SJCRH30 (cell line): Measurements from ENCODE around the gene TNNT1. TPM values are rescaled to one million over a fixed set of nuclear protein-coding genes. Genes with fewer than 3 reads are reported as not detected.

Experiments
- DNase-seq, 2 experiments: peaks; one replicate each; pipeline ENCODE4 v3.0.0-alpha.2; 2015 to 2020
- H3K27ac ChIP-seq: fragments of 250-450 bp; sonication (Bioruptor Pico); 2 replicates; pipeline ENCODE4 v1.5.1; 2020; ENCODE audit warnings: mild to moderate bottlenecking, moderate library complexity
- H3K27me3 ChIP-seq: fragments of 250-450 bp; sonication (Bioruptor Pico); 2 replicates; pipeline ENCODE4 v1.5.1; 2020; ENCODE audit warnings: mild to moderate bottlenecking, moderate library complexity
- H3K36me3 ChIP-seq: fragments of 250-450 bp; sonication (Bioruptor Pico); 2 replicates; pipeline ENCODE4 v1.5.1; 2020; ENCODE audit warnings: mild to moderate bottlenecking, moderate library complexity
- H3K4me1 ChIP-seq: fragments of 250-450 bp; sonication (Bioruptor Pico); 2 replicates; pipeline ENCODE4 v1.5.1; 2020; ENCODE audit warnings: mild to moderate bottlenecking, moderate library complexity
- H3K4me3 ChIP-seq: fragments of 250-450 bp; sonication (Bioruptor Pico); 2 replicates; pipeline ENCODE4 v1.5.1; 2020; ENCODE audit warnings: mild to moderate bottlenecking, moderate library complexity
- H3K9me3 ChIP-seq: fragments of 250-450 bp; sonication (Bioruptor Pico); replicated peaks from 2 replicates; pipeline ENCODE4 v1.5.1; 2020; ENCODE audit warnings: mild to moderate bottlenecking, moderate library complexity
- total RNA-seq: library from RNA; depleted of rRNA; stranded (reverse); fragments of >200 nt; shearing (Covaris generic); gene quantifications from 2 replicates; pipeline ENCODE4 v1.2.3, GENCODE V29; 2014; rRNA removed

Gene TNNT1
- total RNA-seq, 1 experiment from 2014 or later: 612 TPM

DNA sequence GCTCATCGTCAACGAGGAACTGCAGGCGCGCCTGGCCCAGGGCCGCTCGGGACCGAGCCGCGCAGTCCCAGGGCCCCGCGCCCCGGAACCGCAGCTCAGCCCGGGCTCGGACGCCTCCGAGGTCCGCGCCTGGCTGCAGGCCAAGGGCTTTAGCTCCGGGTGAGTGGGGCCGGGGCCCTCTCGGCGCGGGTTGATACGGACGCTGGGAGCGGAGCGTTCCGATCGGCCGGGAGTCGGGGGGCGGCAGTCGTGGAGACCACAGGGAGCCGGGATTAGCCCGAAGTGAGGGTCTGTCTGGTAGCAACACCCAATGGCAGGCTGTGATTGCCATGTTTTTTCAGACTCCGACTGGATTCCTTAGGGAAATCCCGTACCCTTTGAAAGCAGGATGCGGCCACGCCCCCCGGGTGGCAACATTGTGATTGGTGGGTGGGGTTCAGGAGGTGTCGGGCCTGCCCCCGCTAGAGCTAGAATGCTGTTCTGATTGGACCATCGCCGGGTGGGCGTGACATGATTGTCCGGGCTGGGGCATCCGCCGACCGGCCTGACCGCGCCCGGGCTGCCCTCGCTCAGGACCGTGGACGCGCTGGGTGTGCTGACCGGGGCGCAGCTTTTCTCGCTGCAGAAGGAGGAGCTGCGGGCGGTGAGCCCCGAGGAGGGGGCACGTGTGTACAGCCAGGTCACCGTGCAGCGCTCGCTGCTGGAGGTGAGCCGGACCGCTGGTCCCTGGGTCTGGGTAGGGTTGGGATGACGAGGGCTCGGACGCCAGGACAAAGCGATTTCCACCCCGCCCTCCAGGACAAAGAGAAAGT lies 62.1 kb downstream of the TNNT1 start:
- no peaks in the 10 kb centered on the region for H3K4me1 ChIP-seq
- 0 out of 2 replicates have a peak, but pooled peaks cover 3% of the 10 kb centered on the region for H3K36me3 ChIP-seq
- H3K27ac ChIP-seq: no peak overlapping the region
- H3K4me3 ChIP-seq: peak overlapping the region; percentile 51
- DNase-seq: peak; percentile 77 to 79
- H3K27me3 ChIP-seq: no peaks in the 10 kb centered on the region
- H3K9me3 ChIP-seq: no peaks in the 10 kb centered on the region

DNA sequence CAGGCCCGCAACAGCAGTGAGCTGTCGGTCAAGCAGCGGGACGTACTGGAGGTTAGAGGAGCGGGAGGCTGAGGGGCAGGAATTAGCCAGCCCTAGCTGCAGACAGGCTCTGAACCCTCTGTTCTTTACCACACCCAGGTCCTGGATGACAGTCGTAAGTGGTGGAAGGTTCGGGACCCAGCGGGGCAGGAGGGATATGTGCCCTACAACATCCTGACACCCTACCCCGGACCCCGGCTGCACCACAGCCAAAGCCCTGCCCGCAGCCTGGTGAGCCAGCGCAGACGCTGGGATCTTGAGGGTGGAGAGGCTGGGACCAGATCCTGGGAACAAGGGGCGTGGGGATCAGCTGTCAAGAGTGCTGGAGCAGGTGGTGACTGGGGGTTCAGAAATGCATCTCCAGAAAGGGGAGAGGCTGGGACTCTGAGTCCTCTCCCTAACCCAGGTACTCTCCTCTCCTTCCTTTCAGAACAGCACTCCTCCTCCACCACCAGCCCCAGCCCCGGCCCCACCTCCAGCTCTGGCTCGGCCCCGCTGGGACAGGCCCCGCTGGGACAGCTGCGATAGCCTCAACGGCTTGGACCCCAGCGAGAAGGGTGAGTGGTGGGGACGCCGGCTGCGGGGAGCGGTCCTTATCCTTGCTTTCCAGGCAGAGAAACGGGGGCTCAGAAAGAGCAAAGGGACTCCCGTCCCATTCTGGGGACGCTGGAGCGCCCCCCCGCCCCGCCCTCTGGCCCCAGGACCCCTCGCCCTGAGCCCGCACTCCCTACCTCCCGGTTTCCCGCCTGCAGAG lies 62.9 kb downstream of the TNNT1 start:
- H3K9me3 ChIP-seq: no peaks in the 10 kb centered on the region
- peak overlapping the region; percentile 51 for H3K4me3 ChIP-seq
- H3K27me3 ChIP-seq: no peaks in the 10 kb centered on the region
- H3K4me1 ChIP-seq: no peaks in the 10 kb centered on the region
- no peak overlapping the region for H3K27ac ChIP-seq
- peak in 1 of 2 experiments; percentile 30 for DNase-seq
- 0 out of 2 replicates have a peak, but pooled peaks cover under 1% of the 10 kb centered on the region for H3K36me3 ChIP-seq

DNA sequence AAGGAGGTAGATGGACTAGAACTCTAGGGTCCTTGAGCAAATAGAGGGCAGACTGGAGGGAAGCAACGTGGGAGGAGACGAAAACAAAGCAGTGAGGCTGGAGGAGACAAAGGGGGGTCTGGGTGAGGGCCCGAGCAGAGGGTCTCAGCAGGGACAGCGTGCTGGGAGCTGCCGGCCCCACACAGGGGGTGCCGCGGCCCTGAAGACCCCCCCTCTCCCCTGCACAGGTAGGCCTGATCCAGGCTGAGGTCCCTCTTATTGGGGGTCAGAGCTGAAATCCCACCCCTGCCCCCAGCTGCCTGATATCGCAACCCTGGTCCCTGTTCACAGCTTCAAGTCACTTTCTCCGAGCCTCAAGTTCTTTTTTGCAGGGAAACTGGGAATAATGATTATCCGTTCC lies 64.6 kb downstream of the TNNT1 start:
- no peak overlapping the region for H3K27ac ChIP-seq
- no peak overlapping the region for H3K4me3 ChIP-seq
- DNase-seq: no peak
- no peaks in the 10 kb centered on the region for H3K4me1 ChIP-seq
- H3K27me3 ChIP-seq: no peaks in the 10 kb centered on the region
- no peaks in the 10 kb centered on the region for H3K9me3 ChIP-seq
- H3K36me3 ChIP-seq: no peaks in the 10 kb centered on the region

DNA sequence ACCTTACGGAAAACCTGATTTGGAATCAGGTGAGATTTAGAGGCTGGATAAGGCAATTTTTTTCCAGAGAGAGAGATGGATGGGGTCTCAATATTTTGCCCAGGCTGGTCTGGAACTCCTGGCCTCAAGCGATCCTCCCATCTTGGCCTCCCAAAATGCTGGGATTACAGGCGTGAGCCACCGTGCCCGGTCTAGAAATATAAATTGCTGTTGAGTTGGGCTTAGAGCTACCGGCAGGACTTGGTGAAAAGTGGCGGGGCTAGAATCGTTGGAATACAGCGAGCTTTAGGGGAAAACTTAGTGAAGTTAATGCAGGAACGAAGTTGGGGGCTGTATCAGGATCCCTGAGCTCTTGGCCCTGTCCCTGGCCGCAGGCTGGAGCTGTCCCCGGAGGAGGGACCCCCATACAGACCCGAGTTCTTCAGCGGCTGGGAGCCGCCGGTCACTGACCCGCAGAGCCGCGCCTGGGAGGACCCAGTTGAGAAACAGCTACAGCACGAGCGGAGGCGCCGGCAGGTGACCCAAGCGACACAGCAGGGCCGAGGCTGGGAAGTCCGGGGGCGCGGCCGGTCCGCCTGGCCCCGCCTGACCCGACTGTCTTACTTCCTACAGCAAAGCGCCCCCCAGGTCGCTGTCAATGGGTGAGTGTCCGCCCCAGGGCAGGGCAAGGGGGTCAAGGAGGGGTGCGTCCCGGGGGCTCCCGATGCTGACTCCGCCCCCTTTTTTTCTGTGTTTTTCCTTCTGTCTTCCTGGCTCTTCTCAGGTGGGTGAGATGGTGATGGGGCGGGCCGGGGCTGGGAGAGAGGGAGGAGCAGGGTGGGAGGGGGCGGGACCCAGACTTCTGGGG lies 65.8 kb downstream of the TNNT1 start:
- no peak overlapping the region for H3K4me3 ChIP-seq
- H3K27ac ChIP-seq: no peak overlapping the region
- no peaks in the 10 kb centered on the region for H3K36me3 ChIP-seq
- H3K4me1 ChIP-seq: no peaks in the 10 kb centered on the region
- DNase-seq: no peak
- no peaks in the 10 kb centered on the region for H3K27me3 ChIP-seq
- H3K9me3 ChIP-seq: no peaks in the 10 kb centered on the region

Other genes with a start within 250 kb of the TNNT1 start
- not detected in 2 replicates for gene NCR1, start 243.1 kb downstream of the TNNT1 start, total RNA-seq
- 0.02 TPM in 1 of 2 replicates, not detected in the other for gene NLRP7, start 201.7 kb downstream of the TNNT1 start, total RNA-seq
- gene NLRP2, start 182.8 kb downstream of the TNNT1 start, total RNA-seq: not detected in 2 replicates
- gene GP6, start 110.9 kb downstream of the TNNT1 start, total RNA-seq: 15.1 and 16.7 TPM in 2 replicates
- 29.9 and 30.5 TPM in 2 replicates for gene RDH13, start 86.1 kb downstream of the TNNT1 start, total RNA-seq
- 1.4 and 1.7 TPM in 2 replicates for gene EPS8L1, start 73.3 kb downstream of the TNNT1 start, total RNA-seq
- 26.2 and 30.5 TPM in 2 replicates for gene PPP1R12C, start 31.6 kb downstream of the TNNT1 start, total RNA-seq
- gene TNNI3, start 8.5 kb upstream of the TNNT1 start, total RNA-seq: 2.4 and 2.5 TPM in 2 replicates
- gene DNAAF3, start 17.4 kb upstream of the TNNT1 start, total RNA-seq: 9.1 and 14.0 TPM in 2 replicates
- gene SYT5, start 31.1 kb upstream of the TNNT1 start, total RNA-seq: 0.36 TPM in 1 of 2 replicates, not detected in the other
- gene PTPRH, start 60.3 kb upstream of the TNNT1 start, total RNA-seq: 0.94 and 1.4 TPM in 2 replicates
- 2.3 and 2.5 TPM in 2 replicates for gene TMEM86B, start 79.6 kb upstream of the TNNT1 start, total RNA-seq
- 39.5 and 44.9 TPM in 2 replicates for gene PPP6R1, start 109.8 kb upstream of the TNNT1 start, total RNA-seq
- 39.3 and 40.8 TPM in 2 replicates for gene HSPBP1, start 130.9 kb upstream of the TNNT1 start, total RNA-seq
- gene BRSK1, start 134.8 kb upstream of the TNNT1 start, total RNA-seq: 13.2 and 15.8 TPM in 2 replicates
- not detected in 2 replicates for gene TMEM150B, start 176.1 kb upstream of the TNNT1 start, total RNA-seq
- gene KMT5C, start 190.7 kb upstream of the TNNT1 start, total RNA-seq: 21.2 and 21.6 TPM in 2 replicates
- gene COX6B2, start 205.5 kb upstream of the TNNT1 start, total RNA-seq: 0.45 TPM in 1 of 2 replicates, not detected in the other
- gene GARIN5B, start 214.1 kb upstream of the TNNT1 start, total RNA-seq: not detected in 2 replicates
- 16.7 and 17.8 TPM in 2 replicates for gene IL11, start 221.3 kb upstream of the TNNT1 start, total RNA-seq
- not detected in 2 replicates for gene TMEM190, start 227.6 kb upstream of the TNNT1 start, total RNA-seq
- 0.14 and 0.25 TPM in 2 replicates for gene TMEM238, start 235.1 kb upstream of the TNNT1 start, total RNA-seq
- 612 and 617 TPM in 2 replicates for gene RPL28, start 236.7 kb upstream of the TNNT1 start, total RNA-seq